Measurements from ENCODE around the gene TGFBR1.

DNA sequence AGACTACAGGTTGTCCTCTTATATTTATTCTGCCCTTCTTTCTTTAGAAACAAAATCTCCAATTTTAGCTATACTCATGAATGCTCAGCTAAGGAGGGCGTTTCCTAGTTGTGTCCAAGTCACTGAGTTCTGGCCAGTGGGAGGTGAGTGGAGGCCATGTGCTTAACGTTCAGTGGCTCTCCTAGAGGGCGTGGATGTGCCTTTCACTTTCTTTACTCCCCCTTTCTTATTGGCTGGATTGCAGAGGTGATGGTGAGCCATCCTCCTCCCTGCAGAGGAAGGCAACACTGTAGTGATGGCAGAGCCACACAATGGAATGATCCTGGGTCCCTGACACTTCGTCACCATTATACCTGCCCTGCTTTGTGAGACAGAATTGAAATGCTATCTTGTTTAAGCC, 62.2 kb downstream of the TGFBR1 start:
- TF ChIP-seq, protein P1, sequence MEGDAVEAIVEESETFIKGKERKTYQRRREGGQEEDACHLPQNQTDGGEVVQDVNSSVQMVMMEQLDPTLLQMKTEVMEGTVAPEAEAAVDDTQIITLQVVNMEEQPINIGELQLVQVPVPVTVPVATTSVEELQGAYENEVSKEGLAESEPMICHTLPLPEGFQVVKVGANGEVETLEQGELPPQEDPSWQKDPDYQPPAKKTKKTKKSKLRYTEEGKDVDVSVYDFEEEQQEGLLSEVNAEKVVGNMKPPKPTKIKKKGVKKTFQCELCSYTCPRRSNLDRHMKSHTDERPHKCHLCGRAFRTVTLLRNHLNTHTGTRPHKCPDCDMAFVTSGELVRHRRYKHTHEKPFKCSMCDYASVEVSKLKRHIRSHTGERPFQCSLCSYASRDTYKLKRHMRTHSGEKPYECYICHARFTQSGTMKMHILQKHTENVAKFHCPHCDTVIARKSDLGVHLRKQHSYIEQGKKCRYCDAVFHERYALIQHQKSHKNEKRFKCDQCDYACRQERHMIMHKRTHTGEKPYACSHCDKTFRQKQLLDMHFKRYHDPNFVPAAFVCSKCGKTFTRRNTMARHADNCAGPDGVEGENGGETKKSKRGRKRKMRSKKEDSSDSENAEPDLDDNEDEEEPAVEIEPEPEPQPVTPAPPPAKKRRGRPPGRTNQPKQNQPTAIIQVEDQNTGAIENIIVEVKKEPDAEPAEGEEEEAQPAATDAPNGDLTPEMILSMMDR (IDR thresholded peaks at IDR 0.05): no peak
- TF ChIP-seq EZH2phosphoT487 (IDR thresholded peaks at IDR 0.05): no peak
